Mammary epithelial cell (primary cell): ENCODE results near the gene NOA1.

ENCODE experiments used
- CTCF ChIP-seq, 2 donors: IDR thresholded peaks in 1 of 2; conservative IDR thresholded peaks in 1 of 2; 2 replicates each; pipeline ENCODE4 v1.5.1; 2011 to 2012; ENCODE audit warnings: inconsistent platforms in 2 of 2, low read length in 2 of 2, mild to moderate bottlenecking in 2 of 2, control low read depth in 1 of 2, low read depth in 1 of 2; ENCODE audit not compliant: insufficient read depth in 1 of 2; ENCODE audit errors: extremely low read depth in 1 of 2
- EZH2 ChIP-seq: IDR thresholded peaks from 2 replicates; pipeline ENCODE4 v1.6.1; 2012; ENCODE audit warnings: low read length, inconsistent platforms, borderline replicate concordance

GRCh38 chr4:56972389-56972788, 5.0 kb downstream of the NOA1 start:
- TF ChIP-seq EZH2 (no peak), CTCF (conservative IDR thresholded peaks at IDR 0.05 in 1 of 2, IDR thresholded peaks at IDR 0.05 in 1 of 2; ENCODE audit: extremely low read depth in 1 of 2, insufficient read depth in 1 of 2, low read depth in 1 of 2, low read length in 2 of 2) (no peak)
